GM11168 (cell line): ENCODE results near the gene MYO1C.
"Not testable (repeated sequence)": the region's sequence is repeated elsewhere in the genome, so short reads cannot be mapped to it uniquely, and the experiment has no call there.

Experiments used
- in situ Hi-C: fragments of 300-500 bp; cut with MboI; formaldehyde crosslinking; loops from one replicate; pipeline ENCODE4 v1.12.0; 2022; ENCODE audit warnings: low sequenced_read_pairs; ENCODE audit not compliant: unreplicated experiment

Gene MYO1C

DNA sequence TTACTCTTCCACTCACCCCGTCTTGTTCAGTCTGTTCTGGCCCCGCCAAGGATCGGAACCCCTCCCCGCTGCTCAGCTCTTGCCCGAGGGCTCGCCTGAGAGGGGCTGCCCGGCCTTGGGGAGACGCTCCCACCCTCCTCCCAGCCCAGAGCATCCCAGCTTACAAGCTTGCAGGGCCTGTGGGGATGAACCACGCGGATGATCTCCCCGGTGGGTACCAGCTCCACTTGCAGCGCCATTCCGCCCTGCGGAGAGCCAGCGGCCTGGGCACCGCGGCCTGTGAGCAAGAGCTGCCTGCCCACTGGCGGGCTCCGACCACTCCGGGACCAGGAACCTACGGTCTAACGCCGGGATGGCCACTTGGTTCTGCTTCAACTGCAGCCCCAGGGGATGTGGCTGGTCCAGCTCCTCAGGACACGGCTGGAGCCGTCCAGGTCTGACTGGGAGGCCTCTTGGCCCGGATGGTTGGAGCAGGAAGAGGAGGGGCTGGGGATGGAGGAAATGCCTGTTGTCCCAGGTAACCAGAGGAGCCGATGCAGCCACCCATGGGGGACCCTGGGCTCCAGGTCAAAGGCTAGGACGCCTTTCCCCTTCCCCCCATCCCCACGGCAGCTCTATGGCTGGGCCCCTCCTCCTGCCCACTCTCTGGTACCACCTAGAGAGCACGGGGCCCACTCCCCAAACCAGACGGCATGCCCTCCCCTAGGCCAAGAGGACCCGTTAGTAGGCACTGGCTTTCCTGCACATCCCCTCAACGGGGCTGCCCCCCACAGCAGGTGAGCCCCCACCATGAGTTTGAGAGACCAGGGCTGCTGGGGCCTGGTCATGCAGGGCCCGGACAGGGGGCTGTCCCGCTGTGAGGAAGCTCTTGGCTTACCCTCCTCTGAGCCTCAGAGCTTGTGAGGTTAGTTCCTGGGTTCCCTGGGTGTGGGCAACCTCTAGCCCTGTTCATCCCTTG is at the start of gene MYO1C:
TSS of gene MYO1C (minus strand) at position 438 of the 958 bp plus-strand sequence. CDS start at position 239, 199 bp downstream.
- in situ Hi-C loops: no loop called here

GRCh38 chr17:1541367-1541904 is 49.0 kb upstream of the MYO1C start:
- in situ Hi-C loops: no loop called here

- in situ Hi-C loops: no loop called here
Observed at GRCh38 chr17:1539811-1540210, 47.3 kb upstream of the MYO1C start.

GRCh38 chr17:1535737-1536136 is 43.3 kb upstream of the MYO1C start:
- in situ Hi-C loops: no loop called here

GRCh38 chr17:1533661-1534325 is 41.3 kb upstream of the MYO1C start:
- in situ Hi-C loops: no loop called here

DNA sequence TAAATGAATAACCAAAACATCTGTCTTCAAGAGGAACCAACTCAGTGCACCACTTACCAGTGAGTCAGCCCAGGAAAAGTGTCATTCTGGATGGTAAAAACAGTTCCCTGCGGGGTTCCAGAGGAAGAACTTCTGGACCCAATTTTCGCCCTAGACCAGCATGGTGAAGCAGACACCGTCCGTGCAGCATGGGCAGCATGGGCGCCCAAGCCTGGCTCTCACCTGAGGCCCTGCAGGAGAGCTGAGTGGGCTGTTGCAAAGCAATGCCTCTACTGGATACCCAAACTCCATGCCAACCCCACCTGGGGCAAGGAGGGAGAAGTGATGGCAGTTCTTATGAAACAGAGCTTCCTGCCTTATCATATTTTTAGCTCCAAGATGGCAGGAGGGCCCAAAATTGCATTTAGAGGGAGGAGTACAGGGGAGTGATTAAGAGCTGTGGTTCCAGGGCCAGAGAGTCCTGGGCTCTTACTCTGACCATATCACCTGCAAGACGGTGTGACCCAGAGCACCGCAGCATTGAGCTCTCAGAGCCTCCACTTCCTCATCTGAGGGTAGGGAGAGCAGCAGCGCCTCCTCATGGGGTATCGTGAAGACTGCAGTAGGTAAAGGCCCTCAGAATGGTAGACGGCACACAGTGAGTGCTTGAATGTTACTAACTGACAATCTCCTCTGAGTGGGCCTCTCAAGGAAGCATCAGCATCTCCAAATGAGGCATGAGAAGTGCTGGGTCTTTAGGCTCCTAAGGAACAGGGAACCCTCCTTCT is 40.5 kb upstream of the MYO1C start:
- in situ Hi-C loops: no loop called here

GRCh38 chr17:1529863-1530262 is 37.4 kb upstream of the MYO1C start:
- in situ Hi-C loops: no loop called here

GRCh38 chr17:1526876-1527275 is 34.4 kb upstream of the MYO1C start:
- in situ Hi-C loops: not testable (repeated sequence)

GRCh38 chr17:1522626-1523025 is 30.1 kb upstream of the MYO1C start:
- in situ Hi-C loops: no loop called here

DNA sequence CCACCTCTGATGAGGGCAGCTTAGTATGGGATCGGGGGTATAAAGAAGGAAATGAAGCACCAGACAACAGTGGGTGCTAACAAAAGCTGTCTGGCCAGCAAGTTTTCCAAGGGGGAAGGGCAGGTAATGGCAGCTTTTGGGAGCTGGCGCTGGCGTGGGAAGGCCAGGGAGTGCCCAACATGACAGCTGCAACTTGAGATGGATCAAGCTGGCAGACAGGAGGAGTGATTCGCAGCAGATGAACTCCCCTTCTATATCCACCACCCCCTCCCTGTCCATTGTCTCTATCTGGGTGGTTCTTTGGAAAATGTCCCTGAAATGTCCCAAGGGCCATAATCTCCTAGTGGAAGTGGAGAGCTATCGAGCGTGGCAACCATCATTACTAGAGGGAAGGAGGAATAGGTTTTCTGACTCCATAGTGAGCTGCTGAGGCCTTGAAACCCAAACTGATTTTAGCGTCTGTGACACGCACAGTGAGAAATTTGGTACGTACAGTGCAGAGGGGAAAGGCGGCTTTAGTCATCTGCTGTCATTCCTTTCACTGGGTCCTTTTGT is 28.7 kb upstream of the MYO1C start:
- in situ Hi-C loops: no loop called here

DNA sequence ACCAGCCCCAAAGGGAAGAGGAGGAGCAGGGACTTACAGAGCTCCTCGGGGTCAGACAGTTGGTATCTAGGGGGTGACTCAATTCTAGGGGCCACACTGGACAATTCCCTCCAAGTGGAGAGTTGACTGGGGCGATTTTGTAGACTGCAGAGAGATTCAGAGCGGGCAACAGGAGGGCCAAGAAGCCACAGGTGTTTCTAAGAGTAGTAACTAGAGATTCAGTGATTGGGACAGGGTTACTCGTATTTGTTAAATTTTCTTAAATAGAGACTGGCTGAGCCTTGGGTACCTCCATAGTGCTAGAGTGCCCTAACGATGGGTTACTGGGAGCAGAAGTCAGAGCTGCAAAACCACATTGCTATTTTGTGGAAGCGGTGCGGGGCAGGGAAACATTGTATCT is 27.2 kb upstream of the MYO1C start:
- in situ Hi-C loops: loop anchor here (10.0 kb wide), 1 partner anchor 245 kb away; the partner anchor contains the start of genes BHLHA9 and TRARG1

DNA sequence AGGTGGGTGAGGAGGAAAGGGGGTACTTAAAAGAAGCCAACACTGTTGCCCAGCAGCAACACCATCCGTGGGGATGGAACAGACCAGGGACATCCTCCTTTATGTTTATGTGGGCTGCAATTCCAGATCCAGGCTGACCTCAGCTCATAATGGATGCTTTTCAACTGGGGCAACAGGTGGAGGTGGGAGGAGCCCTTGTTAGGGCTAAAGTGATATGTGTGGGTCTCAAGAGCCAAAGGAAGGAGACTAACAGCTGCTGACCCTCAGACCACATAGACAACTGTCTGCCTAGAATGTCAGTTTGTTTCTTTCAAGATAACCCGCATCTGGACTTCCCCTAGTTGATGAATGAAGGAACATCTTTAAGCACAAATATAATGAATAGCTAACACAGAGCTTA is 25.9 kb upstream of the MYO1C start:
- in situ Hi-C loops: loop anchor here (10.0 kb wide), 1 partner anchor 244 kb away; the partner anchor contains the start of genes BHLHA9 and TRARG1

GRCh38 chr17:1516388-1517161 is 24.1 kb upstream of the MYO1C start, which contains the start of gene INPP5K:
TSS of gene INPP5K (minus strand) at chr17:1516612. CDS start at chr17:1516499, 113 bp downstream.
- in situ Hi-C loops: loop anchor here (10.0 kb wide), 1 partner anchor 242 kb away; the partner anchor contains the start of genes BHLHA9 and TRARG1

DNA sequence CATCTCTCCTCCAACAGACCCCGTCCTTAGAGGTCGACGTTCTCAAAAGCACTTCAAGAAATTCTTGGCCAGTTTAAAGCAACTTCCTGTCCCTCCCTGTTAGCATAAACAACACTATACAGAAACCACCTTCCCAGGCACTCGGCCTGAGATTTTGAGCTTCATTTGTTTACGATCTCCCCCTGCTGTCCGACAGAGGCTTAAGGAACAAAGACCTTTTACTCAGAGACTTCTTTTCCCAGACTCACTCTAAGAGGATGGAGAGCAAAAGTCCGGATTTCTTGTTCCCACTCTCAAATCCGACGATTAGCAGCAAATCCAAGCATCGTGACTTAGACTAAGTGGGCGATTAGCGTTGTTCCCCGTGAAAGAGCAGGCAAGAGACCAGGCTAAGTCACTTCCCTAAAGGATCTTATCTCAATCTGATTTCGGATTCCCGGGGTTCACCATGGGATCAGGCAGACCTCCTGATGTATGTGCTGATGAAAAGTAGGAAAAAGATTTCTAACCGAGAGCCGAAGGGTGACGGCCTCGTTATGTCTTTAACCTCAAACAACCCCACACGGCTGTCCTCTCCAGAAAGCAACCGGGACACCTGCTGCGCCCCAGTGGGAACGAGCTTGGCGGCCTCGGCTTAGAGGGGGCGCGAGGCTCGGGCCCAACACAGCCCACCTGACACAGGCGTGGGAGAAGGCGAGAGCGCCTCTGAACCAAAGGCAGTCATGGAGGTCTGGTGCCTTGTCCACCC is 23.3 kb upstream of the MYO1C start:
- in situ Hi-C loops: loop anchor here (10.0 kb wide), 1 partner anchor 241 kb away; the partner anchor contains the start of genes BHLHA9 and TRARG1

GRCh38 chr17:1512351-1512750 is 19.9 kb upstream of the MYO1C start:
- in situ Hi-C loops: loop anchor here (5.0 to 10.0 kb wide), 2 partner anchors 140 to 238 kb away; partner anchors contain the start of genes BHLHA9 and TRARG1

- in situ Hi-C loops: loop anchor here (5.0 to 10.0 kb wide), 2 partner anchors 140 to 237 kb away; partner anchors contain the start of genes BHLHA9 and TRARG1
Observed at GRCh38 chr17:1511756-1512321, 19.4 kb upstream of the MYO1C start.

DNA sequence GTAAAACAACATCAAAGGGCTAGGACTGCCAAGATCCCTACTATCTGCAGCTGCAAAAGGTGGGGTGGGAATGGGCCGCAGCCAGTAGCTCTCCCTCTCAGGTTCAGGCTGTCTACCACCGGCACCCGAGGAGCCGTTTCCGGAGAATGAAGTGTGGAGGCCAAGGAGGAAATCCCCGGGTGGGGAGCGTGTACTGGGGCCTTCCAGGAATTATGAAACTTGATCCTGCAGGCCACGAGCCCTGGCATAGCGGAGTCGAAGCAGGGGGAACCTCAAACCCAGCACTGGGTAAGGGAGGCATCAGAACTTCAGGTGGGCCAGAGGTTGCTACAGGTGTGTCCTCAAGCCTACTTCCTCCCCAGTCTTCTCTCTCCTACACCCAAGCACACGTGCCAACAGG is 18.8 kb upstream of the MYO1C start:
- in situ Hi-C loops: loop anchor here (5.0 to 10.0 kb wide), 2 partner anchors 139 to 236 kb away; partner anchors contain the start of genes BHLHA9 and TRARG1
